Measurements from ENCODE around the gene ARHGEF28. TPM values are rescaled to one million over a fixed set of nuclear protein-coding genes. Genes with fewer than 3 reads are reported as not detected.

Gene ARHGEF28
- polyA plus RNA-seq, 2 donors: 5.9 to 6.5 TPM

DNA sequence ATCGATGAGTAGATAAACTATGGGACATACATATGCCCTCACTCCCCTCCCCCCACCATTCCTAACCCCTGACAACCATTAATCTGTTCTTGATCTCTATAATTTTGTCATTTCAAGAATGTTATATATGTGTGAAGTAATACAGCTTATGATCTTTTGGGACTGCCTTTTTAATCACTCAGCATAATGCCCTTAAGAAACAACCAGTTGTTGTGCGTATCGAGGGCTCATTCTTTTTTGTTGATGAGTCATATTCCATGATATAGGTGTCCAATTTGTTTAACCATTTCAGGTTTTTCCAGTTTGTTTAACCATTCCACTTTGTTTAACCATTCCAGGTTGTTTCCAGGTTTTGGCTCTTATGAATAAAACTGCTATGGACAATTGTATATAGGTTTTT lies 75.6 kb downstream of the ARHGEF28 start:
- WGBS, 2 donors: 49 to 56% methylated on average over 3 of the region's 3 CpGs
- no peaks in the 10 kb centered on the region for H3K4me1 ChIP-seq (ENCODE audit: control insufficient read depth in 2 of 2, insufficient read depth in 2 of 2, low read length in 1 of 2)
- no peaks in the 10 kb centered on the region for H3K27me3 ChIP-seq (ENCODE audit: control insufficient read depth in 1 of 2, insufficient read depth in 2 of 2, low read length in 2 of 2)
- H3K9me3 ChIP-seq (ENCODE audit: control insufficient read depth in 2 of 2, insufficient read depth in 1 of 2, low read depth in 1 of 2, low read length in 1 of 2): no peaks in the 10 kb centered on the region
- no peaks in the 10 kb centered on the region for H3K36me3 ChIP-seq (ENCODE audit: control insufficient read depth in 2 of 2, insufficient read depth in 2 of 2, low read length in 1 of 2)
- no peak overlapping the region for H3K4me3 ChIP-seq (ENCODE audit: low read depth in 1 of 2, low read length in 2 of 2)
- no peak overlapping the region for H3K27ac ChIP-seq (ENCODE audit: low read depth in 2 of 2, low read length in 1 of 2)

DNA sequence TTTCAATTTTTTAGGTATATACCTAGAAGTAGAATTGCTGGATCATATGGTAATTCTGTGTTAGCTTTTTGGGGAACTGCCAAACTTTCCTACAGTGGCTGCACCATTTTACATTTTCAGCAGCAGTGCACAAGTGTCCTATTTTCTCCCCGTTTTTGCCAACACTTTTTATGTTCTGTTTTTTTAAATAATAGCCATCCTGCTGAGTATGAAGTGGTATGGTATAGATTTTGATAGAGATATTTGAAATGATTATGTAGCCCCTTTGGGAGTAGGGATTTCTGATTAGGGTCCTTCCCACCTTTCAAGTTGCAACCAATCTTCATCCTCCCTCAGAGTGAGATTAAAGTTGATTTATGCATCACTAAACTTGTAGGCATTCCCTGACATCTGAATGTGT lies 76.5 kb downstream of the ARHGEF28 start:
- no peaks in the 10 kb centered on the region for H3K4me1 ChIP-seq (ENCODE audit: control insufficient read depth in 2 of 2, insufficient read depth in 2 of 2, low read length in 1 of 2)
- H3K9me3 ChIP-seq (ENCODE audit: control insufficient read depth in 2 of 2, insufficient read depth in 1 of 2, low read depth in 1 of 2, low read length in 1 of 2): no peaks in the 10 kb centered on the region
- 68 to 71% methylated on average over 1 of the region's 1 CpG for WGBS, 2 donors
- no peak overlapping the region for H3K27ac ChIP-seq (ENCODE audit: low read depth in 2 of 2, low read length in 1 of 2)
- H3K27me3 ChIP-seq (ENCODE audit: control insufficient read depth in 1 of 2, insufficient read depth in 2 of 2, low read length in 2 of 2): no peaks in the 10 kb centered on the region
- no peaks in the 10 kb centered on the region for H3K36me3 ChIP-seq (ENCODE audit: control insufficient read depth in 2 of 2, insufficient read depth in 2 of 2, low read length in 1 of 2)
- no peak overlapping the region for H3K4me3 ChIP-seq (ENCODE audit: low read depth in 1 of 2, low read length in 2 of 2)

DNA sequence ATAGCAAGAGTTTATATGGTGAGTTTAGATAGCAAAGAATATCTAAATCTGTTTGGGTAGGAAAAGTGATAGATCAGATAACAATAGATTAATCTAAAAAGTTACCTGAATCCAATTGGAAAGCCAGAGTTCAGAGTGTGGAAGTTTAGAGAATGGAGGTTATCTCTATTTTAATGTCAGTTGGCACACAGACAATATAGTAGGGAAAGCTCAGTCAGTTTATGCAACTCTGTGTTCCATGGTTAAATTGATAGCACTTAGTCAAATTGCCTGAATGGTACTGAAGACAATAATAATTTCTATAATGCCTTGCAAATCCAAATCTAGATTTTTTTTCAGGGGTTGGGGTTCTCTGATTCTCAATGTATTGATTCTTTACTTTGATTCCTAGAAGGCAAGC lies 77.0 kb downstream of the ARHGEF28 start:
- H3K9me3 ChIP-seq (ENCODE audit: control insufficient read depth in 2 of 2, insufficient read depth in 1 of 2, low read depth in 1 of 2, low read length in 1 of 2): no peaks in the 10 kb centered on the region
- H3K4me3 ChIP-seq (ENCODE audit: low read depth in 1 of 2, low read length in 2 of 2): no peak overlapping the region
- no peak overlapping the region for H3K27ac ChIP-seq (ENCODE audit: low read depth in 2 of 2, low read length in 1 of 2)
- H3K36me3 ChIP-seq (ENCODE audit: control insufficient read depth in 2 of 2, insufficient read depth in 2 of 2, low read length in 1 of 2): no peaks in the 10 kb centered on the region
- H3K27me3 ChIP-seq (ENCODE audit: control insufficient read depth in 1 of 2, insufficient read depth in 2 of 2, low read length in 2 of 2): no peaks in the 10 kb centered on the region
- H3K4me1 ChIP-seq (ENCODE audit: control insufficient read depth in 2 of 2, insufficient read depth in 2 of 2, low read length in 1 of 2): no peaks in the 10 kb centered on the region

DNA sequence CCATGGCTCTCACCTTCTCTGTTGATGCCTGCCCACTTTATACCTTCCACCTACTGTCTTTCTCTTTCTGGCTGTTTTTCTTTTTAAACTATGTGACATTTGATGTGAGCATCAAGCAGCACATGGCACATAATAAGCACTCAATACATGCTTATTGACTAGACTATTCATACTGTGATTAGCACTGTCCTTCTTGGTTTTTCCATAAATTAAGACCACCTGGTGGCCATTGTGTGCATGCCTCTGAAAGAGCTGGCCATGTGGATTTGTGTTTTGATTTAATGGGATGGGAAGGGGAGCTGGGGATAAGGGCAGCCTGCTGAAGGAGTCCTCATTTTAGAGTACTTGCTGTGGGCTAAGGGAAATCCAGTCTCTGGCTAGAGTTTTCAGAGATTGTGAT lies 79.4 kb downstream of the ARHGEF28 start:
- Histone ChIP-seq H3K4me1 (ENCODE audit: control insufficient read depth in 2 of 2, insufficient read depth in 2 of 2, low read length in 1 of 2) (no peaks in the 10 kb centered on the region), H3K36me3 (ENCODE audit: control insufficient read depth in 2 of 2, insufficient read depth in 2 of 2, low read length in 1 of 2) (no peaks in the 10 kb centered on the region), H3K9me3 (ENCODE audit: control insufficient read depth in 2 of 2, insufficient read depth in 1 of 2, low read depth in 1 of 2, low read length in 1 of 2) (no peaks in the 10 kb centered on the region), H3K27me3 (ENCODE audit: control insufficient read depth in 1 of 2, insufficient read depth in 2 of 2, low read length in 2 of 2) (no peaks in the 10 kb centered on the region), H3K27ac (ENCODE audit: low read depth in 2 of 2, low read length in 1 of 2) (no peak overlapping the region), H3K4me3 (ENCODE audit: low read depth in 1 of 2, low read length in 2 of 2) (no peak overlapping the region)

DNA sequence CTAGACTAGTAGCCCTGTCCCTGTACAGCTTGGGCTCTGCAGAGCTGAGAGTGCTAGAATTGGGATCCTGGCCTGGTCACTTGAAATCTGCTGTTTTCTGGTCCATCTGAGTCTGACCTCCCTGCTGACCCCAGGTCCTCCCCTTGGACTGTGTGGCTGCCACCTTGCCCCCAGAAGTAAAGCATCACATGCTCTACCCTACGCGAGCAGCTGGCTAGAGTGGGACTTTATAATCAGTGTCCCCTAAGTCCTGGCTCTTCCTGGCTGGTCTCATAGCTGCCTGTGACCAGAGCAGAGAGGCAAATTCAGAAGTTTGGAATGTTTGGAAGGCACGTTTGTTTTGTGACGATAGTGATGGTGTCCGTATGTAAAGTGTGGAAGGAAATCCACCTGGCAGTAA lies 81.0 kb downstream of the ARHGEF28 start:
- no peak overlapping the region for H3K4me3 ChIP-seq (ENCODE audit: low read depth in 1 of 2, low read length in 2 of 2)
- WGBS, 2 donors: 81 to 89% methylated on average over 5 of the region's 5 CpGs
- H3K27ac ChIP-seq (ENCODE audit: low read depth in 2 of 2, low read length in 1 of 2): no peak overlapping the region
- no peaks in the 10 kb centered on the region for H3K4me1 ChIP-seq (ENCODE audit: control insufficient read depth in 2 of 2, insufficient read depth in 2 of 2, low read length in 1 of 2)
- H3K27me3 ChIP-seq (ENCODE audit: control insufficient read depth in 1 of 2, insufficient read depth in 2 of 2, low read length in 2 of 2): no peaks in the 10 kb centered on the region
- no peaks in the 10 kb centered on the region for H3K36me3 ChIP-seq (ENCODE audit: control insufficient read depth in 2 of 2, insufficient read depth in 2 of 2, low read length in 1 of 2)
- no peaks in the 10 kb centered on the region for H3K9me3 ChIP-seq (ENCODE audit: control insufficient read depth in 2 of 2, insufficient read depth in 1 of 2, low read depth in 1 of 2, low read length in 1 of 2)

DNA sequence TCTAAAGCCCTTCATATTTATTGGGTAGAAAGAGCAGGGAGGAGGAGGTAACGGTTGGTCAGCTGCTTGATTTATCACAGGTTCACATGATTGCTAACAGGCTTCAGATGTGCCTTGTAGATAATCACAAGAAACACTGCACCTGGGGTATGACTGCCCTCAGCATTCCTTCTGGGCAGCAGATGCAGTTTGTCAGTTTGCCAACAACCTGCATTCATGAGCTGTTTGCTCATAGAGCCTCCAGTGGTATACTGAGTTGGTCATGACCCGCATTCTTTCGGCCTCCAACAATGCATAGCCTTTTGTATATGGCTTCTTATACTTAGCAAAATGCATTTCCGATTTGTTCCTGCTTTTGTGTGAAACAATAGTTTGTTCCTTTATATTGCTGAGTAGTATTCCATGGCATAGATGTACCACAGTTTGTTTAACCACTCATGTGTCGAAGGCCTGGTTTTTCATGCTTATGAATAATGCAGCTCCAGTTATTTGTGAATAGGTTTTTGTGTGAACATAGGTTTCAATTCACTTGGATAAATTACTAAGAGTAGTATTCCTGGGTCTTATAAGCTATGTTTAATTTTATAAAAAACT lies 83.6 kb downstream of the ARHGEF28 start:
- no peaks in the 10 kb centered on the region for H3K4me1 ChIP-seq (ENCODE audit: control insufficient read depth in 2 of 2, insufficient read depth in 2 of 2, low read length in 1 of 2)
- WGBS, 2 donors: 94 to 96% methylated on average over 5 of the region's 5 CpGs
- no peak overlapping the region for H3K4me3 ChIP-seq (ENCODE audit: low read depth in 1 of 2, low read length in 2 of 2)
- no peaks in the 10 kb centered on the region for H3K9me3 ChIP-seq (ENCODE audit: control insufficient read depth in 2 of 2, insufficient read depth in 1 of 2, low read depth in 1 of 2, low read length in 1 of 2)
- H3K27me3 ChIP-seq (ENCODE audit: control insufficient read depth in 1 of 2, insufficient read depth in 2 of 2, low read length in 2 of 2): no peaks in the 10 kb centered on the region
- no peaks in the 10 kb centered on the region for H3K36me3 ChIP-seq (ENCODE audit: control insufficient read depth in 2 of 2, insufficient read depth in 2 of 2, low read length in 1 of 2)
- H3K27ac ChIP-seq (ENCODE audit: low read depth in 2 of 2, low read length in 1 of 2): no peak overlapping the region

DNA sequence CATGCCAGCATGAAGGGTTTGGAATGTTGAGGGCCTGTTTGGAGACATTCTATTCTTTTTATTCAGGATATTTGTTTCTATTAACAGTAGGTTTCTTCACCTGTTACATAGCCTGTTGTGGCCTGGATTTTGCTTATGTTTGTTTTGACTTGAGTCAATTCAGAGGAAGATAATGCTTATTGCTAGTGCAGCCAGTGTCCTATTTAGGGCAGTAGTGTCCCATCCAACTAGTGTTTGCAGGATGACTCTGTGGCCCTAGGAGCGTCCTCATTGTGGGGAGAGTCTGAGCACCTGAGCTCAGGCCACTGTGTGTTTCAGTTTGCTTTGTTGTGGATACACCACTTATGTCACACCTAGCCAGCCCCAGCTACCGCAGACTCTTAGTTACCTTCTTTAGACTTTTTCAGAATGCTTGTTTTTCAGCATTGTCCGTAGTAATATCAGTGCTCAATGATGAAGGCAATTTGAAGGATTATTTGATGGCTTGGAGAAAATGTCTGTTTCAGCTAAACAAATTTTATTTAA lies 90.3 kb downstream of the ARHGEF28 start:
- Histone ChIP-seq H3K27ac (ENCODE audit: low read depth in 2 of 2, low read length in 1 of 2) (no peak overlapping the region), H3K4me3 (ENCODE audit: low read depth in 1 of 2, low read length in 2 of 2) (no peak overlapping the region), H3K4me1 (ENCODE audit: control insufficient read depth in 2 of 2, insufficient read depth in 2 of 2, low read length in 1 of 2) (no peaks in the 10 kb centered on the region), H3K36me3 (ENCODE audit: control insufficient read depth in 2 of 2, insufficient read depth in 2 of 2, low read length in 1 of 2) (peaks cover 0 to 2% of the 10 kb centered on the region in 2 donors), H3K9me3 (ENCODE audit: control insufficient read depth in 2 of 2, insufficient read depth in 1 of 2, low read depth in 1 of 2, low read length in 1 of 2) (no peaks in the 10 kb centered on the region), H3K27me3 (ENCODE audit: control insufficient read depth in 1 of 2, insufficient read depth in 2 of 2, low read length in 2 of 2) (no peaks in the 10 kb centered on the region)
- WGBS, 2 donors: 90 to 91% methylated on average over 3 of the region's 3 CpGs

DNA sequence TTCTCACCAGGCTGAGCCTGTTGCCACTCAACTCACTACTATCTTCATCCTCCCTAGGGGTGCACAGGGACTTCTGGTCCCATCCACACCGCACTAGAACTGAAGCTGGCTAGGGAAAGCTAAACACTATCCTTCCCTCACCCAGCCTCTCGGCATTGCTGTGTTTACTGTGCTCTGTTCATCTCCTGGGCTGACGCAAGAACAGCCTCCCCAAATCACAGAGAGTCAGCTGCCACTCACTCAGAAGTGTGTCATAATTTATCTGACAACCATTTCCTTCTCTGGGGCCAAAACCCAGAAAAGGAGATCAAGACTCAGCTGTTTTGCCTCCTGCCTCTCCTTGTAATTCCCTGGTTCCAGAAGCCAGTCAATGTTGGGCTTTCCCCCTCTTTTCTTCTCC lies 92.8 kb downstream of the ARHGEF28 start:
- Histone ChIP-seq H3K27ac (ENCODE audit: low read depth in 2 of 2, low read length in 1 of 2) (no peak overlapping the region), H3K9me3 (ENCODE audit: control insufficient read depth in 2 of 2, insufficient read depth in 1 of 2, low read depth in 1 of 2, low read length in 1 of 2) (no peaks in the 10 kb centered on the region), H3K4me1 (ENCODE audit: control insufficient read depth in 2 of 2, insufficient read depth in 2 of 2, low read length in 1 of 2) (no peaks in the 10 kb centered on the region), H3K4me3 (ENCODE audit: low read depth in 1 of 2, low read length in 2 of 2) (no peak overlapping the region), H3K36me3 (ENCODE audit: control insufficient read depth in 2 of 2, insufficient read depth in 2 of 2, low read length in 1 of 2) (peaks cover 0 to 2% of the 10 kb centered on the region in 2 donors), H3K27me3 (ENCODE audit: control insufficient read depth in 1 of 2, insufficient read depth in 2 of 2, low read length in 2 of 2) (no peaks in the 10 kb centered on the region)
- WGBS, 2 donors: 91 to 94% methylated on average over 3 of the region's 3 CpGs

DNA sequence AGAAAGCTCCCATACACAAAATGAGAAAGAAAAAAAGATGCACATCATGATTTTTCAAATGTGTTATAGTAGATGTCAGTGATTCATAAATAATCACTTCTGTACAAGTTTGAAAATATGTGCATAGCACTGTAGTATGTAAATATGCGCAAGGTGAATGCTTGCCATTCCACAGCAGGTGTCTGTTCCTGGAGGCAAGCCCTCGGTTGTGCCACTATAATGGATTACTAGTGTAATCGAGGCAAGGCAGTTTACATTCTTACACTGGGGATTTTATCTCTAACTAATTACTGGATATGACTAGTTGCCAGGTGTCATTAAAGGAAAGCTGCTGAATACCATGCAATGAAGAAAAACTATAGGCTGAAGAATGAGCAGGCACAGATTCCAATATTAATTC lies 93.6 kb downstream of the ARHGEF28 start:
- 65 to 71% methylated on average over 3 of the region's 3 CpGs for WGBS, 2 donors
- H3K27me3 ChIP-seq (ENCODE audit: control insufficient read depth in 1 of 2, insufficient read depth in 2 of 2, low read length in 2 of 2): no peaks in the 10 kb centered on the region
- no peaks in the 10 kb centered on the region for H3K9me3 ChIP-seq (ENCODE audit: control insufficient read depth in 2 of 2, insufficient read depth in 1 of 2, low read depth in 1 of 2, low read length in 1 of 2)
- H3K36me3 ChIP-seq (ENCODE audit: control insufficient read depth in 2 of 2, insufficient read depth in 2 of 2, low read length in 1 of 2): peaks cover 0 to 2% of the 10 kb centered on the region in 2 donors
- H3K27ac ChIP-seq (ENCODE audit: low read depth in 2 of 2, low read length in 1 of 2): no peak overlapping the region
- no peaks in the 10 kb centered on the region for H3K4me1 ChIP-seq (ENCODE audit: control insufficient read depth in 2 of 2, insufficient read depth in 2 of 2, low read length in 1 of 2)
- H3K4me3 ChIP-seq (ENCODE audit: low read depth in 1 of 2, low read length in 2 of 2): no peak overlapping the region

DNA sequence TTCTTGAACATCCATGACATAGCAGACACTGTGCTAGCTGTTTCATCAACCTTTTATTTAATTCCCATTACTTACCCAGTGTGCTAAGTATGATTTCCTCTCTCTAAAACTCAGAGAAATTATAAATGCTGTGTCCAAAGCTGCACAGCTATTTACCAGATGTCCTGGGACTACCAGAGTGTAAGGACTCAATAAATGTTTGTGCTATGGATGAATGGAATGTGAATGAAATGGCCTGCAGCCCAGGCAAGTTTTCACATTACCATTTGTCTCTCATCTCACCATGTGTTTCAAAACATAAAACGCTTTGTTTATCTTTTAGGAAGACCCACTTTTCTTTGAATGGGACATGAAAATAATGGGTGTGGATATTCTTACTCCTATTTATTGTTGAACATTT lies 96.2 kb downstream of the ARHGEF28 start:
- H3K36me3 ChIP-seq (ENCODE audit: control insufficient read depth in 2 of 2, insufficient read depth in 2 of 2, low read length in 1 of 2): peaks cover 0 to 2% of the 10 kb centered on the region in 2 donors
- 43 to 58% methylated on average over 1 of the region's 1 CpG for WGBS, 2 donors

More for the DNA sequence above, 96.2 kb downstream of the ARHGEF28 start:
- H3K4me1 ChIP-seq (ENCODE audit: control insufficient read depth in 2 of 2, insufficient read depth in 2 of 2, low read length in 1 of 2): no peaks in the 10 kb centered on the region
- no peaks in the 10 kb centered on the region for H3K9me3 ChIP-seq (ENCODE audit: control insufficient read depth in 2 of 2, insufficient read depth in 1 of 2, low read depth in 1 of 2, low read length in 1 of 2)
- H3K4me3 ChIP-seq (ENCODE audit: low read depth in 1 of 2, low read length in 2 of 2): no peak overlapping the region
- no peak overlapping the region for H3K27ac ChIP-seq (ENCODE audit: low read depth in 2 of 2, low read length in 1 of 2)
- H3K27me3 ChIP-seq (ENCODE audit: control insufficient read depth in 1 of 2, insufficient read depth in 2 of 2, low read length in 2 of 2): no peaks in the 10 kb centered on the region
